Measurements from ENCODE around the gene OBP2A. TPM values are rescaled to one million over a fixed set of nuclear protein-coding genes. Genes with fewer than 3 reads are reported as not detected.

OBP2A gene
- total RNA-seq, 4 donors from 2014 or later = not detected

- no peak for TF ChIP-seq EP300 (IDR thresholded peaks at IDR 0.05; ENCODE audit: low read depth)
- no peak for TF ChIP-seq POLR2AphosphoS5 (IDR thresholded peaks at IDR 0.05)
- TF ChIP-seq CTCF (IDR thresholded peaks at IDR 0.05) = no peak
- TF ChIP-seq POLR2A (IDR thresholded peaks at IDR 0.05) = no peak
- in situ Hi-C loops (cut with MboI; ENCODE audit: low pct_ligation_motif_present in 1 of 4, low pct_unique_long_range_greater_than_20kb in 1 of 4, low sequenced_read_pairs in 3 of 4) (no loop called here), intact Hi-C loops (cut with DNase I; ENCODE audit: low total_unique reads) (no loop called here)
- H3K27ac ChIP-seq = no peak overlapping the region
- WGBS, 2 donors (ENCODE audit: low coverage in 1 of 2) = 84 to 100% methylated on average over 2 to 10 of the region's 10 CpGs
- H3K4me3 ChIP-seq = no peak overlapping the region
- H3K4me1 ChIP-seq = no peaks in the 10 kb centered on the region
- H3K36me3 ChIP-seq = no peaks in the 10 kb centered on the region
- no peaks in the 10 kb centered on the region for H3K27me3 ChIP-seq
- no peaks in the 10 kb centered on the region for H3K9me3 ChIP-seq
- no peak for DNase-seq
Measured at GRCh38 chr9:135577256-135577655, 31.3 kb downstream of the OBP2A start.

GRCh38 chr9:135579356-135579755, 33.4 kb downstream of the OBP2A start:
- intact Hi-C loops (cut with DNase I; ENCODE audit: low total_unique reads) (no loop called here), in situ Hi-C loops (cut with MboI; ENCODE audit: low pct_ligation_motif_present in 1 of 4, low pct_unique_long_range_greater_than_20kb in 1 of 4, low sequenced_read_pairs in 3 of 4) (no loop called here)
- no peaks in the 10 kb centered on the region for H3K4me1 ChIP-seq
- no peaks in the 10 kb centered on the region for H3K27me3 ChIP-seq
- H3K9me3 ChIP-seq = no peaks in the 10 kb centered on the region
- no peak overlapping the region for H3K4me3 ChIP-seq
- H3K27ac ChIP-seq = no peak overlapping the region
- H3K36me3 ChIP-seq = no peaks in the 10 kb centered on the region
- DNase-seq = no peak
- 32 to 67% methylated on average over 2 of the region's 2 CpGs for WGBS, 2 donors (ENCODE audit: low coverage in 1 of 2)
- TF ChIP-seq POLR2AphosphoS5 (IDR thresholded peaks at IDR 0.05) (no peak), CTCF (IDR thresholded peaks at IDR 0.05) (no peak)

- H3K36me3 ChIP-seq = no peaks in the 10 kb centered on the region
- no peak for TF ChIP-seq POLR2A (IDR thresholded peaks at IDR 0.05)
- TF ChIP-seq POLR2AphosphoS5 (IDR thresholded peaks at IDR 0.05) = no peak
- no peak for TF ChIP-seq CTCF (IDR thresholded peaks at IDR 0.05)
- no peak for TF ChIP-seq EP300 (IDR thresholded peaks at IDR 0.05; ENCODE audit: low read depth)
- intact Hi-C loops (cut with DNase I; ENCODE audit: low total_unique reads) = no loop called here
Measured at GRCh38 chr9:135579889-135580660, 34.1 kb downstream of the OBP2A start.

GRCh38 chr9:135580664-135581380, 34.9 kb downstream of the OBP2A start:
- 89 to 100% methylated on average over 1 to 11 of the region's 11 CpGs for WGBS, 2 donors (ENCODE audit: low coverage in 1 of 2)
- H3K4me3 ChIP-seq = no peak overlapping the region
- no peaks in the 10 kb centered on the region for H3K36me3 ChIP-seq
- intact Hi-C loops (cut with DNase I; ENCODE audit: low total_unique reads) = no loop called here
- H3K27ac ChIP-seq = no peak overlapping the region
- in situ Hi-C loops (cut with MboI; ENCODE audit: low pct_ligation_motif_present in 1 of 4, low pct_unique_long_range_greater_than_20kb in 1 of 4, low sequenced_read_pairs in 3 of 4) = no loop called here
- no peaks in the 10 kb centered on the region for H3K9me3 ChIP-seq
- no peaks in the 10 kb centered on the region for H3K27me3 ChIP-seq
- no peaks in the 10 kb centered on the region for H3K4me1 ChIP-seq
- no peak for DNase-seq
- no peak for TF ChIP-seq POLR2AphosphoS5 (IDR thresholded peaks at IDR 0.05)
- TF ChIP-seq EP300 (IDR thresholded peaks at IDR 0.05; ENCODE audit: low read depth) = no peak
- no peak for TF ChIP-seq POLR2A (IDR thresholded peaks at IDR 0.05)
- TF ChIP-seq CTCF (IDR thresholded peaks at IDR 0.05) = no peak

More at GRCh38 chr9:135579889-135580660, 34.1 kb downstream of the OBP2A start:
- Histone ChIP-seq H3K27me3 (no peaks in the 10 kb centered on the region), H3K9me3 (no peaks in the 10 kb centered on the region), H3K27ac (no peak overlapping the region), H3K4me3 (no peak overlapping the region), H3K4me1 (no peaks in the 10 kb centered on the region)
- in situ Hi-C loops (cut with MboI; ENCODE audit: low pct_ligation_motif_present in 1 of 4, low pct_unique_long_range_greater_than_20kb in 1 of 4, low sequenced_read_pairs in 3 of 4) = no loop called here
- WGBS, 2 donors (ENCODE audit: low coverage in 1 of 2) = 60 to 81% methylated on average over 5 to 10 of the region's 10 CpGs
- no peak for DNase-seq

All from transverse colon (tissue), 4 donors.